Lower leg skin (tissue), 4 donors: Measurements from ENCODE around the gene MBNL2. TPM values are rescaled to one million over a fixed set of nuclear protein-coding genes. Genes with fewer than 3 reads are reported as not detected.

Experiments used
- DNase-seq, 2 donors: peaks; one replicate each; pipeline ENCODE4 v3.0.0-alpha.2; 2019; ENCODE audit warnings: low spot score in 2 of 2
- H3K4me3 ChIP-seq: fragments of 200-600 bp; sonication (generic); 2 replicates; pipeline ENCODE4 v1.5.1; 2017; ENCODE audit warnings: mild to moderate bottlenecking, low read depth; ENCODE audit not compliant: poor library complexity, severe bottlenecking
- CTCF ChIP-seq, 3 donors: fragments of 450-650 bp; IDR thresholded peaks; one replicate each; pipeline ENCODE4 v1.5.1; 2016; ENCODE audit warnings: antibody characterized with exemption in 3 of 3, mild to moderate bottlenecking in 3 of 3, moderate library complexity in 2 of 3
- POLR2A ChIP-seq, 2 donors: fragments of 450-650 bp; IDR thresholded peaks; one replicate each; pipeline ENCODE4 v1.6.1; 2016 to 2017; ENCODE audit warnings: antibody characterized with exemption in 2 of 2, mild to moderate bottlenecking in 1 of 2, moderate library complexity in 1 of 2
- WGBS, 2 donors: methylation state at CpG; one replicate each; pipeline ENCODE4 v1.1.5; 2018; 5-methylcytosine and 5-hydroxymethylcytosine counted together
- intact Hi-C: fragments of 100-400 bp; cut with DNase I; formaldehyde crosslinking; loops from one replicate; pipeline ENCODE4 v1.15.0; 2023; ENCODE audit warnings: low total_unique reads
- total RNA-seq, 4 donors: library from RNA; depleted of rRNA; stranded (reverse); fragments of >200 nt; gene quantifications; one replicate each; pipeline ENCODE4 v1.1.0, GENCODE V29; 2016

The MBNL2 gene
- total RNA-seq, 4 donors from 2014 or later = 37.6 to 59.5 (median 45.4) TPM

GRCh38 chr13:97286317-97287046, 64.3 kb downstream of the MBNL2 start:
- DNase-seq = no peak
- WGBS, 2 donors = 76 to 81% methylated on average over 9 of the region's 9 CpGs
- H3K4me3 ChIP-seq = no peak overlapping the region
- TF ChIP-seq CTCF (IDR thresholded peaks at IDR 0.05) (no peak), POLR2A (IDR thresholded peaks at IDR 0.05) (no peak)
- intact Hi-C loops = loop anchor here (10.0 kb wide), 1 partner anchor 1188 kb away; no protein-coding TSS in a partner anchor

- DNase-seq = no peak
- H3K4me3 ChIP-seq = no peak overlapping the region
- intact Hi-C loops = loop anchor here (10.0 kb wide), 1 partner anchor 1188 kb away; no protein-coding TSS in a partner anchor
- 47 to 48% methylated on average over 5 of the region's 5 CpGs for WGBS, 2 donors
- no peak for TF ChIP-seq CTCF (IDR thresholded peaks at IDR 0.05)
- TF ChIP-seq POLR2A (IDR thresholded peaks at IDR 0.05) = no peak
Measured at GRCh38 chr13:97287047-97287383, 64.9 kb downstream of the MBNL2 start.

- intact Hi-C loops = loop anchor here (10.0 kb wide), 1 partner anchor 1186 kb away; no protein-coding TSS in a partner anchor
- no peak for DNase-seq
- TF ChIP-seq CTCF (IDR thresholded peaks at IDR 0.05) = no peak
- no peak for TF ChIP-seq POLR2A (IDR thresholded peaks at IDR 0.05)
- 95 to 100% methylated on average over 2 of the region's 2 CpGs for WGBS, 2 donors
- H3K4me3 ChIP-seq = no peak overlapping the region
Measured at GRCh38 chr13:97288486-97288900, 66.4 kb downstream of the MBNL2 start.

GRCh38 chr13:97289514-97290298, 67.6 kb downstream of the MBNL2 start:
- DNase-seq = no peak
- intact Hi-C loops = loop anchor here (10.0 kb wide), 1 partner anchor 1185 kb away; no protein-coding TSS in a partner anchor
- 93 to 95% methylated on average over 4 of the region's 4 CpGs for WGBS, 2 donors
- TF ChIP-seq CTCF (IDR thresholded peaks at IDR 0.05) (no peak), POLR2A (IDR thresholded peaks at IDR 0.05) (no peak)
- no peak overlapping the region for H3K4me3 ChIP-seq

GRCh38 chr13:97295283-97296182, 73.4 kb downstream of the MBNL2 start:
- intact Hi-C loops = no loop called here
- 11 to 25% methylated on average over 5 of the region's 5 CpGs for WGBS, 2 donors
- no peak overlapping the region for H3K4me3 ChIP-seq
- no peak for TF ChIP-seq CTCF (IDR thresholded peaks at IDR 0.05)
- no peak for TF ChIP-seq POLR2A (IDR thresholded peaks at IDR 0.05)
- no peak for DNase-seq
